Type B pancreatic cell (in vitro differentiated cells): ENCODE results near the gene CREB3L2. TPM values are rescaled to one million over a fixed set of nuclear protein-coding genes. Genes with fewer than 3 reads are reported as not detected.
"Not testable (repeated sequence)": the region's sequence is repeated elsewhere in the genome, so short reads cannot be mapped to it uniquely, and the experiment has no call there.

Experiments
- DNase-seq: peaks from one replicate; pipeline ENCODE4 v3.0.0; 2021; ENCODE audit warnings: mixed read lengths; ENCODE audit not compliant: unreplicated experiment; ENCODE audit errors: extremely low spot score
- H3K27ac Mint-ChIP-seq: 2 replicates; pipeline ENCODE4 v1.8.0; 2021; ENCODE audit warnings: mild to moderate bottlenecking, mixed read lengths
- H3K27me3 Mint-ChIP-seq: 2 replicates; pipeline ENCODE4 v1.8.0; 2021; ENCODE audit warnings: mixed read lengths
- H3K36me3 Mint-ChIP-seq: 2 replicates; pipeline ENCODE4 v1.8.0; 2021; ENCODE audit warnings: mixed read lengths
- H3K4me1 Mint-ChIP-seq: one replicate; pipeline ENCODE4 v1.8.0; 2021; ENCODE audit warnings: mixed read lengths; ENCODE audit not compliant: unreplicated experiment
- H3K4me3 Mint-ChIP-seq: 2 replicates; pipeline ENCODE4 v1.8.0; 2021; ENCODE audit warnings: mild to moderate bottlenecking, mixed read lengths
- H3K9me3 Mint-ChIP-seq: 2 replicates; pipeline ENCODE4 v1.8.0; 2021; ENCODE audit warnings: mixed read lengths
- CTCF ChIP-seq: fragments of 200-600 bp; sonication (generic); conservative IDR thresholded peaks from 2 replicates; pipeline ENCODE4 v1.5.0; 2021; ENCODE audit warnings: antibody characterized with exemption, mild to moderate bottlenecking
- total RNA-seq: library from RNA; stranded (reverse); gene quantifications from 2 replicates; pipeline ENCODE4 v1.2.1, GENCODE V29; 2021; ENCODE audit warnings: low replicate concordance

Gene CREB3L2
- total RNA-seq, 1 donor from 2014 or later, result 85.8 TPM

- no peak for TF ChIP-seq CTCF
- H3K36me3 Mint-ChIP-seq, result peaks cover 48% of the 10 kb centered on the region
- H3K27ac Mint-ChIP-seq, result no peak overlapping the region
Observed at GRCh38 chr7:137969828-137970227, 32.1 kb downstream of the CREB3L2 start.

DNA sequence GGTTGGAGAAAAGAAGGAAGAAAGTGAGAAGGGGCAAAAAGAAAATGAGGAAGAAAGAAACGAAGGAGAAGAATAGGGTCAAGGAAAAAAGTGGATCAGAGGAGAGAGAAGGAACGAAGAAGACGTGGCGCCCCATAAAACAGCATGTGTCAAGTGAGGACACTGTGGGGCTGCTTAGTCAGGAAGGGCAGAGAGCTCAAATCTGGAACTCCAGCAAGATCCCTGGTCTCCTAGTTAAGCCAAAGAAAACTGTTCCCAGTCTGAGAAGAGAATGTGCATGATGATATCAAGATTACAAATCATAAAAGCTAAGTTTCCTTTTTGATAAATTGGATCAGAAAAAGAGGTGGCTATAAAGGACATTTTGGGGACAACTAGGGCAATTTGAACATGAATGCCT lies 33.0 kb downstream of the CREB3L2 start:
- Mint-ChIP-seq H3K36me3 (peaks cover 46% of the 10 kb centered on the region), H3K27me3 (no peaks in the 10 kb centered on the region), H3K4me1 (peaks cover 35% of the 10 kb centered on the region), H3K27ac (peak overlapping the region; percentile 90), H3K9me3 (peaks cover 9% of the 10 kb centered on the region), H3K4me3 (no peak overlapping the region)
- TF ChIP-seq CTCF, result no peak
- DNase-seq, result no peak

More at GRCh38 chr7:137969828-137970227, 32.1 kb downstream of the CREB3L2 start:
- Mint-ChIP-seq H3K4me1 (peaks cover 37% of the 10 kb centered on the region), H3K4me3 (no peak overlapping the region), H3K27me3 (no peaks in the 10 kb centered on the region), H3K9me3 (peaks cover 7% of the 10 kb centered on the region)
- DNase-seq, result no peak

GRCh38 chr7:137968339-137968738 lies 33.5 kb downstream of the CREB3L2 start:
- not testable (repeated sequence) for H3K4me3 Mint-ChIP-seq, DNase-seq, H3K27me3 Mint-ChIP-seq, H3K9me3 Mint-ChIP-seq
- Mint-ChIP-seq H3K27ac (peak overlapping the region; percentile 90), H3K36me3 (peaks cover 45% of the 10 kb centered on the region), H3K4me1 (peaks cover 35% of the 10 kb centered on the region)

DNA sequence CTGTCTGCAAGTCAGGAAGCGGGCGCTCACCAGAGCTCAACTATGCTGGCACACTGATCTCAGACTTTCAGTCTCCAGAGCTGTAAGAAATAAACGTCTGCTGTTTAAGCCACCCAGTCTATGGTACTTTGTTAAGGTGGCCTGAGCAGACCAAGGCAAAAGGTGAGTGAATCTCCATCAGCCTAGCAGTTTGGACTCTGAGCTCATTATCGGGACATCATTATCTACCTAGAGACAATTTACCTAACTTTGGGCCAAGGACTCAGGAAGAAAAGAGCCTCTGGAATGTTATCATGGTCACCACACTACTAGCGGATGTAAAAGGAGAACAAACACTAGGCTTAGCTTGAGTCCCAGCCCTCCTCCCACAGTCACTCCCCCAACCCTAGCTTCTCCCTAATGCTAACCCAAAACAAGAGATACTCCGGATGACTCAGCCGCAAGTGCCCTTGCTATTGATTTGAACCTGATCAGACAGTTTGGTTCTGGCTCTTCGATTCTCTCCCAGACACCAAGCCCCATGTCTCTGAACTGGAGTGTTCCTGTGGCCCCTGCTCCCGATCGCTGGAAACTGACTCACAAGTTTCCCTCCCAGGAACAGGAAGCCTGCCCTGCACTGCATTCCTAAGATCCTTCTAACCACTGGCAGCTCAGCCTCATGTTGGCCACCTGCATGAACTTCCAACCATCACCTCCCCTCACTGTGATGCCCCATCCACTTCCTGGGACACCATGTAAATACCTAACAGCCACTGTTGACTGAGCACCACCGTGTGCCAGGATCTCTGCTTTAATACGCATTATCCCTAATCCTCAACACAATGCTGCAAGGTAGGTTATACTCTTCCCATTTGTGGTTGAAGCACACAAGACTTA lies 34.5 kb downstream of the CREB3L2 start:
- Mint-ChIP-seq H3K36me3 (peaks cover 55% of the 10 kb centered on the region), H3K9me3 (peaks cover 18% of the 10 kb centered on the region), H3K4me3 (peak overlapping the region; percentile 48), H3K4me1 (peaks cover 43% of the 10 kb centered on the region), H3K27me3 (no peaks in the 10 kb centered on the region), H3K27ac (peak overlapping the region; percentile 90)
- TF ChIP-seq CTCF, result no peak
- no peak for DNase-seq

- Mint-ChIP-seq H3K9me3 (peaks cover 18% of the 10 kb centered on the region), H3K27ac (peak overlapping the region; percentile 90), H3K36me3 (peaks cover 61% of the 10 kb centered on the region), H3K4me3 (peak overlapping the region; percentile 32), H3K4me1 (peaks cover 50% of the 10 kb centered on the region), H3K27me3 (no peaks in the 10 kb centered on the region)
- DNase-seq, result no peak
- no peak for TF ChIP-seq CTCF
Observed at GRCh38 chr7:137966641-137967142, 35.2 kb downstream of the CREB3L2 start.

GRCh38 chr7:137965942-137966640 lies 35.8 kb downstream of the CREB3L2 start:
- peaks cover 66% of the 10 kb centered on the region for H3K36me3 Mint-ChIP-seq
- H3K27me3 Mint-ChIP-seq, result no peaks in the 10 kb centered on the region
- H3K9me3 Mint-ChIP-seq, result peaks cover 18% of the 10 kb centered on the region
- no peak for DNase-seq
- H3K27ac Mint-ChIP-seq, result peak overlapping the region; percentile 71
- H3K4me3 Mint-ChIP-seq, result peak overlapping the region; percentile 38
- no peak for TF ChIP-seq CTCF
- H3K4me1 Mint-ChIP-seq, result peaks cover 56% of the 10 kb centered on the region
